Eye (tissue), 1 donor: ENCODE results near the gene PTPN21.
"Not testable (repeated sequence)": the region's sequence is repeated elsewhere in the genome, so short reads cannot be mapped to it uniquely, and the experiment has no call there.

Source experiments
- DNase-seq: peaks from one replicate; pipeline ENCODE4 v3.0.0-alpha.2; 2015

Gene PTPN21

GRCh38 chr14:88551980-88552431, 2.8 kb downstream of the PTPN21 start:
- DNase-seq = peak; percentile 57

- peak; percentile 94 for DNase-seq
Observed at GRCh38 chr14:88551094-88551870, 3.5 kb downstream of the PTPN21 start.

- DNase-seq = no peak
Observed at GRCh38 chr14:88550078-88550477, 4.7 kb downstream of the PTPN21 start.

- no peak for DNase-seq
Observed at GRCh38 chr14:88547386-88547780, 7.4 kb downstream of the PTPN21 start.

DNA sequence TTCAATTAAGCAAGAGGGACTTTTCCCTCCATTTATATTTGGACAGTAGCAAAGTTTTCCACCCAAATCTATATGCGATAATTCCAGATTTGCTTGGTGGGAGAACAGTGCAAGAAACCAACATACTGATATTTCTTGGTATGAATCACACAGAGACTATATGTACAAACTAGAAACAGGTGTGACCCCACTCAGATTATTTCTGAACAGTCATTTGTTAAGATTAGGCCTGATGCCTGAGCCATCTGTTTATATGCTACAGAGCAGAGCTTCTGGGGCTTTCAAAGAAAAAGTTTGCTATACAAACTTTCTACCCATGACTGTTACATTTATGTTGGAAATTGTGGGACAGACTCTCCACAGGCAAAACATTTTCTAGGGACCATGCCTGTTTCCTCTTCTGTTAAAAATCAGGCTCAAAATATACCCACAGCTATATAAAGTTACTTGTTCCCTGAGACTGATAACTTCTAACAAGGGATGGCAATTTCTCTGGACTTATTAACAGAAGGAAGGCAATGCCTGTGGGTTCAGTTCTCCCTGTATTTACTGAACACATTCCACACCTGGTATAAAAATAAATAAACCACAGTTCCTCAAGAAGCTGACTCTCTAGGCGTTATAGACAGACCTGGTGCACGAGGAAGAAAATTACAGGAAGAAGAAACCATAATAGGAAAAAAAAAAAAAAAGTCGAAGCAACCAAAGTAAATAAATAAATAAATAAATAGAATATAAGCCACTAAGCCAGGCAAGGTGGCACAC, 8.0 kb downstream of the PTPN21 start:
- no peak for DNase-seq

- DNase-seq = no peak
Observed at GRCh38 chr14:88545256-88545655, 9.6 kb downstream of the PTPN21 start.

DNA sequence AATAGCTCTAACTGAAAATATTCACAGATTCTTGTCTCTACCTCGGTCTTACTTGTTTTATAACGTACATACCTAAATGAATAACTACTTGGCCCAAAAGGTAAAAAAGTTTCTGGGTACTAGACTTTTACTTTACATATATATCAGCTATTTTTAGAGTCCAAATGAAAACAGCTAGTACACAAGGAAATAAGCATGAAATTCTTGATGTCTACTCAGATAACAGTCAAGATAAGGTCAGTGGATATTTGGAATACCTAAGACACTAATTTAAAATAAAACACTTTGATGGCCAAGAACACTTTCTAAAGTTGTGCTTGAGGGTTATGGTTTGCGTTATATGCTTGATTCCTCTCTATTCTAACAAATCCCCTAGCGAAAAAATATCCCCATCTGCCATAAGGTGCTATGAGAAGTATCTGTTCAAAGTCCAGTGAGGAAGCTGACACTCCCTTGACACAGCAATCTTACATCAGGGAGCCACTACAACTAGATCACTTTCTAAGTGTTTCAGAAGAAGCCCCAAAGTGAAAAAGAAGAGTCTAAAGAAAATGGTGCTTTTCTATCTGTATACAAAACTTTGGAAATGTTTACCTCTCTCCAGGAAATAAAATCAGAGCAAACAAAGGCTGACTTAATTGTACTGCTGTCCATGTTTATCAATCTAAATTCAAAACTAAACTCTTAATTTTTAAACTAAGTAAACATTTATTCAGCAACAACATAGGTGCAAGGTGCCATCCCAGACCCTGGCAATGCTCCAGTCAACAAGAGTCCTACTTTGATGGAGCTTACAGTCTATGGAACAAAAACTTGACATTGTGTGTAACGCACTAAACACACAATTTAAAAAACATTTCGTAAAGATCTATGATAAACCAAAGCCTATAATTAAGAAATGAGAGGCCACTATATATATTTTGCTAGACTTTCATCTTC, 11.7 kb downstream of the PTPN21 start:
- no peak for DNase-seq

DNA sequence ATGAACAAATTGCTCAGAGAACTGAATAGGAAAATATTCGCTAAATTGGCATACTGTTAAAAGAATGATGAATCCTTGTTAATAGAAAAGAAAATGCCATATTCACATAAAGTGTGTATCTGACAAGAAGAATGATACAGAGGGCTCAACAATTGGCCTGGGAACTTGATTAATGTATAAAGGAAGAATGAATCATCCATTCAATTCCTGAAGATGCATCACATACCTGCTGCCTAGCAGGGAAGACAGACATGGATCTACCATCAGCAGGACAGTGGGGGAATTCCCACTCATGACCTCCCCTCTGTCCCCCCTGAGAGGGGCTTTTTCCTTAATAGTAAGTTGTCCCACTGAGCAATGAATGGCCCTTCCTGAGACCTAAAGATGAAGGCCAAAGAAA, 13.5 kb downstream of the PTPN21 start:
- DNase-seq = no peak

DNA sequence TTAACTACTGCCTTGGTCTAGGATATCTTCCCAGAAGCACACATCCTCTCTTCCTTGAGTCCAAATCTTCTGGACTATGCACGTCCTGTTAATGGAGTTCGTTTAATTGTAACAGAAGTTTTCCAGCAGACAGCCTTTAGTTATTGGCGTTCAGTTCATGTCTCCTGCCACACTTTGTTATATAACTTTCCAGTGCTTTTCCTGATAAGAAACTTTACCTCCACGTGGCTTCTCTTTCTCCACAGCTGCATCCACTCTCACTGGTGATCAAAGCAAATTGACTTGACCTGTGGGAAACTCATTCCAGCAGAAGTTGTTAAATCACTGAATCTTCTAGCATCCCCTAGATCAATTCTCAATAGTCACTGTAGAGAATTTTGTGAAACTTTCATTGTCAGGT, 19.0 kb downstream of the PTPN21 start:
- no peak for DNase-seq

- DNase-seq = no peak
Observed at GRCh38 chr14:88535149-88535548, 19.7 kb downstream of the PTPN21 start.

DNA sequence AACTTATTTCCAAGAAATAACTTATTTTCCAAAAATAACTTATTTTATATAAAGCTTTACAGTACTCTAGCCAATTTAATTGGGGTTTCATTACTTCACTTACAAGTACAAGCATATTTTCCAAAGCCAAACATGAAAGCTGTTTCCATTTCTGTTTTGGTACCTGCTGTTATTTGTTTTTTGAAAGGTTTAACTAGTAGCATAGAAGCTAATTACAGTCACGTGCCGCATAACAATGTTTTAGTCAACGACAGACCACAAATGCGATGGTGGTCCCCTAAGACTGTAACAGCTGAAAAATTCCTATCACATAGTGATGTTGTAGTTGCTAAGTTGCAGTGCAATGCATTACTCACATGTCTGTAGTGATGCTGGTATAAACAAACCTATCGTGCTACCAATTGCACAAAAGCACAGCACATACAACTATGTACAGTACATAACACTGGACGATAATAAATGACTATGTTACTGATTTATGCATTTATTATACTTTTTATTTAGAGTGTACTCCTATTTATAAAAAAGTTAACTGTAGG, 21.7 kb downstream of the PTPN21 start:
- no peak for DNase-seq

- DNase-seq = not testable (repeated sequence)
Observed at GRCh38 chr14:88529889-88530288, 24.9 kb downstream of the PTPN21 start.

DNA sequence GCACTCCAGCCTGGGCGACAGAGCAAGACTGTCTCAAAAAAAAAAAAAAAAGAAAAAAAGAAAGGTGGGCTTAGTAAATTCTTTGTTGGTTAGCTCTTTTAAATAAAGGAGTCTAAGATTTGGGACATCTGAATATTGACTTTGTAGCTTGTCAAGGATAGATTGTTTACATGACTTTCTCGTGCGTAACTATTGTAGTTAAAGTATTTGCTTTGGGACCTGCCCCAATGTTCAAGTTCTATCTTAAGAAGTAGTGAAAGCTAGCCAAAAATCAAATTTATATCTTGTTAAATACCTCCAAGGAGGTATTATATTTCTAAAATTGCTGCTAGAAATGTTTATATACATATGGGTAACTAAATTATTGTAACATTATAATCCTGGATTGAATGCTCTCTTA, 32.4 kb downstream of the PTPN21 start:
- DNase-seq = no peak

- no peak for DNase-seq
Observed at GRCh38 chr14:88521818-88522217, 33.0 kb downstream of the PTPN21 start.

- DNase-seq = no peak
Observed at GRCh38 chr14:88519907-88520306, 34.9 kb downstream of the PTPN21 start.

GRCh38 chr14:88518592-88519512, 36.0 kb downstream of the PTPN21 start:
- peak; percentile 28 for DNase-seq

GRCh38 chr14:88516861-88517357, 37.9 kb downstream of the PTPN21 start:
- DNase-seq = peak; percentile 15

- no peak for DNase-seq
Observed at GRCh38 chr14:88515499-88516221, 39.1 kb downstream of the PTPN21 start.

DNA sequence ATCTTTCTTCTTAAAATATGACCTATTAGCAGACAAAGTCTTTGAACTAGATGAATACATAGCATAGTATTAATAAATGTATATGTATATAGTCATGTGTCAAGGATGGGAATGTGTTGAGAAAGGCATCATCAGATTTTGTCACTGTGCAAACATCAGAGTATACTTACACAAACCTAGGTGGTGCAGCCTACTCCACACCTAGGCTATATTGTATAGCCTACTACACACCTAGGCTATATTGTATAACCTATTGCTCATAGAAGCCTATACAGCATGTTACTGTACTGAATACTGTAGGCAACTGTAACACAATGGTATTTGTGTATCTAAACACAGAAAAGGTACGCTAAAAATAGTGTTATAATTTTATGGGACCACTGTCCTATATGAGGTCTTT, 47.6 kb downstream of the PTPN21 start:
- DNase-seq = no peak

GRCh38 chr14:88505621-88506020, 49.2 kb downstream of the PTPN21 start:
- no peak for DNase-seq

GRCh38 chr14:88504602-88505001, 50.2 kb downstream of the PTPN21 start:
- no peak for DNase-seq
